Ovary (tissue), 3 donors: ENCODE data around the gene MARCKS.

Experiments used
- CTCF ChIP-seq, 3 donors: fragments of 450-650 bp in 2 of 3; fragments of 200-600 bp in 1 of 3; IDR thresholded peaks; one replicate each; pipeline versions ENCODE4 v1.5.1 to v1.8.0; 2016 to 2022; ENCODE audit warnings: antibody characterized with exemption in 3 of 3, mild to moderate bottlenecking in 1 of 3
- EP300 ChIP-seq: sonication (generic); formaldehyde crosslinking; IDR thresholded peaks from one replicate; pipeline ENCODE4 v1.6.1; 2017; ENCODE audit warnings: antibody characterized with exemption
- POLR2A ChIP-seq: fragments of 450-650 bp; IDR thresholded peaks from one replicate; pipeline ENCODE4 v1.6.1; 2017; ENCODE audit warnings: antibody characterized with exemption, mild to moderate bottlenecking, moderate library complexity
- donor health status: DM: no; HTN: no; CAD: no.

DNA sequence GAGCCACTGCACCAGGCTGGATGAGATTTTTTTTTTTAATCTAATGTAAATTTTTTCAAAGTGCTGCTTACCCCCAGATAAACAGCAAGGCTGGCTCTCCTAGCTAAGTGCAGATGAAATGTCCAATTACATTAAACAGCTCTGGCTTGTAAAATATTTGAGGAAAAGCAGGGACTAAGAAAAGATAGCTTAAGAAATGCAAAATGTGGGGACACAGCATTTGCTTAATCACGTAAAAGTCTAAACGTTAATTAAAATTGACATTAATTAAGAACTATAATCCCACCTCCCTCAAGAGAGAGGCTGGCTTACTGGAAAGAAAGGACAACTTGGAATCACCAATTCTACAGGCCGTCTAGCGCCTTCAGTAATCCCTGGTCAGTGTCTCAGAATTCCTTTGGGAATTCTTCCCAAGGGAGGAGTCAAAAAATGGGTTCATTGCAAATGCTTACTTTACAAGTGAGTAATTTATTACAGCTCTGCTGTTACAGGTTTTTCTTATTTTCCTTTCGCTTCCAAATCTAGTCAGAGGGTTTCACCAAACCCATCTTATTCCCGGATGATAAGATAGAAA, 13.6 kb upstream of the MARCKS start:
- no peak for TF ChIP-seq POLR2A
- no peak for TF ChIP-seq CTCF (IDR thresholded peaks at IDR 0.05)
- TF ChIP-seq EP300 = no peak
